IMR-90 (cell line): ENCODE data around the gene COPS2. TPM values are rescaled to one million over a fixed set of nuclear protein-coding genes. Genes with fewer than 3 reads are reported as not detected.

ENCODE experiments used
- ATAC-seq: fragments of 200-7000 bp; cut with Tn5 transposase; 2 replicates; pipeline ENCODE4 v1.9.1; 2020; ENCODE audit warnings: low read depth, mild to moderate bottlenecking, moderate library complexity
- BruUV-seq: library from RNA; stranded (reverse); fragments of 400-500 nt; replicated peaks from 2 replicates; lab custom pipeline; 2021; lab: Mats Ljungman, UMichigan
- CTCF ChIA-PET: fragments of 300-600 bp; formaldehyde crosslinking; extraction: SDS; loops from one replicate; lab custom pipeline; 2021; ENCODE audit warnings: antibody characterized with exemption; lab: Yijun Ruan, JAX
- POLR2A ChIA-PET: fragments of 300-600 bp; sonication (Branson Sonifier 250); formaldehyde crosslinking; loops from one replicate; lab custom pipeline; 2022; ENCODE audit warnings: antibody characterized with exemption; ENCODE audit not compliant: unreplicated experiment; lab: Charles Lee
- DNase-seq: peaks from one replicate; pipeline ENCODE4 v3.0.0; 2013
- H2AFZ ChIP-seq: replicated peaks from 2 replicates; pipeline ENCODE3; 2013; ENCODE audit warnings: low read length, mild to moderate bottlenecking; ENCODE audit not compliant: poor library complexity
- H2AK5ac ChIP-seq: 2 replicates; pipeline ENCODE4 v1.6.1; 2013; ENCODE audit warnings: low read depth, low read length, inconsistent platforms
- H2AK9ac ChIP-seq: replicated peaks from 2 replicates; pipeline ENCODE3; 2013; ENCODE audit warnings: mild to moderate bottlenecking, low read depth, low read length, moderate library complexity; ENCODE audit not compliant: poor library complexity
- H2BK120ac ChIP-seq: 2 replicates; pipeline ENCODE4 v1.6.1; 2013; ENCODE audit warnings: low read depth, low read length, inconsistent platforms
- H2BK15ac ChIP-seq: 3 replicates; pipeline ENCODE4 v1.6.1; 2013; ENCODE audit warnings: low read depth, low read length, inconsistent platforms
- H2BK20ac ChIP-seq: 2 replicates; pipeline ENCODE4 v1.6.1; 2013; ENCODE audit warnings: low read depth, mild to moderate bottlenecking, inconsistent platforms, low read length, moderate library complexity
- H2BK5ac ChIP-seq: 2 replicates; pipeline ENCODE4 v1.6.1; 2013; ENCODE audit warnings: mild to moderate bottlenecking, low read depth, low read length, inconsistent platforms; ENCODE audit not compliant: poor library complexity, severe bottlenecking
- H3K14ac ChIP-seq: replicated peaks from 2 replicates; pipeline ENCODE4 v1.6.1; 2013; ENCODE audit warnings: low read depth, low read length, inconsistent platforms
- H3K18ac ChIP-seq: 2 replicates; pipeline ENCODE4 v1.6.1; 2013; ENCODE audit warnings: low read depth, low read length, control low read depth
- H3K23ac ChIP-seq: 2 replicates; pipeline ENCODE4 v1.6.1; 2013; ENCODE audit warnings: low read depth, low read length, inconsistent platforms
- H3K27ac ChIP-seq: 2 replicates; pipeline ENCODE4 v1.5.1; 2013; ENCODE audit warnings: mild to moderate bottlenecking, control low read depth, low read length; ENCODE audit not compliant: insufficient read depth
- H3K27me3 ChIP-seq: 2 replicates; pipeline ENCODE4 v1.6.1; 2013; ENCODE audit warnings: low read length; ENCODE audit not compliant: control insufficient read depth, insufficient read depth
- H3K36me3 ChIP-seq: 2 replicates; pipeline ENCODE4 v1.6.1; 2013; ENCODE audit warnings: low read length, mixed read lengths; ENCODE audit not compliant: control insufficient read depth, insufficient read depth
- H3K4ac ChIP-seq: 2 replicates; pipeline ENCODE4 v1.6.1; 2013; ENCODE audit warnings: low read depth, low read length, inconsistent platforms
- H3K4me1 ChIP-seq: 2 replicates; pipeline ENCODE4 v1.6.1; 2013; ENCODE audit warnings: low read length, mixed read lengths; ENCODE audit not compliant: control insufficient read depth, insufficient read depth
- H3K4me2 ChIP-seq: 2 replicates; pipeline ENCODE4 v1.6.1; 2013; ENCODE audit warnings: low read depth, mild to moderate bottlenecking, control low read depth, low read length, moderate library complexity
- H3K4me3 ChIP-seq: 2 replicates; pipeline ENCODE4 v1.5.1; 2013; ENCODE audit warnings: low read depth, mild to moderate bottlenecking, control low read depth, low read length, moderate library complexity; ENCODE audit not compliant: insufficient read depth
- H3K56ac ChIP-seq: 2 replicates; pipeline ENCODE4 v1.6.1; 2013; ENCODE audit warnings: low read length, inconsistent platforms; ENCODE audit not compliant: insufficient read depth; ENCODE audit errors: extremely low read depth
- H3K79me1 ChIP-seq, 2 experiments: 2 replicates each; pipeline ENCODE4 v1.6.1; 2013; ENCODE audit warnings: low read length in 2 of 2, inconsistent platforms in 1 of 2, low read depth in 1 of 2
- H3K9ac ChIP-seq: 2 replicates; pipeline ENCODE4 v1.6.1; 2013; ENCODE audit warnings: low read depth, low read length, control low read depth
- H3K9me1 ChIP-seq: 2 replicates; pipeline ENCODE4 v1.6.1; 2013; ENCODE audit warnings: low read length, inconsistent platforms; ENCODE audit not compliant: insufficient read depth
- H3K9me3 ChIP-seq: 2 replicates; pipeline ENCODE4 v1.6.1; 2013; ENCODE audit warnings: low read length; ENCODE audit not compliant: control insufficient read depth, insufficient read depth
- H4K20me1 ChIP-seq: 2 replicates; pipeline ENCODE4 v1.6.1; 2013; ENCODE audit warnings: low read length, inconsistent platforms; ENCODE audit not compliant: insufficient read depth
- H4K5ac ChIP-seq: 2 replicates; pipeline ENCODE4 v1.6.1; 2013; ENCODE audit warnings: mild to moderate bottlenecking, low read depth, low read length, control low read depth
- H4K8ac ChIP-seq, 2 experiments: 2 replicates each; pipeline ENCODE4 v1.6.1; 2013; ENCODE audit warnings: low read depth in 2 of 2, low read length in 2 of 2, control low read depth in 1 of 2, inconsistent platforms in 1 of 2
- H4K91ac ChIP-seq: 2 replicates; pipeline ENCODE4 v1.6.1; 2013; ENCODE audit warnings: low read depth, low read length, inconsistent platforms; ENCODE audit not compliant: insufficient read depth
- RAD21 ChIP-seq: IDR thresholded peaks from 2 replicates; pipeline ENCODE4 v1.6.1; 2012; ENCODE audit warnings: low read length, improper control_type of control experiment
- RFX5 ChIP-seq: IDR thresholded peaks from 2 replicates; pipeline ENCODE4 v1.8.0; 2012; ENCODE audit warnings: low read depth, mild to moderate bottlenecking, low read length, moderate library complexity
- SMC3 ChIP-seq: fragments of 150-350 bp; IDR thresholded peaks from 2 replicates; pipeline ENCODE4 v1.6.1; 2016; ENCODE audit warnings: low read depth, mild to moderate bottlenecking, antibody characterized with exemption, low read length, moderate library complexity
- WGBS, 2 experiments: methylation state at CpG; one replicate each; pipeline versions ENCODE4 v1.1.5 to v1.1.7; 2013; ENCODE audit warnings: missing lambda C conversion rate in 2 of 2; ENCODE audit not compliant: insufficient read length in 1 of 2; ENCODE audit errors: extremely low coverage in 2 of 2; 5-methylcytosine and 5-hydroxymethylcytosine counted together
- dilution Hi-C: fragments of 300-500 bp; cut with HindIII; formaldehyde crosslinking; loops from one replicate; pipeline ENCODE4 v1.14.3; 2018; ENCODE audit warnings: low sequenced_read_pairs; ENCODE audit not compliant: unreplicated experiment
- in situ Hi-C: fragments of 300-500 bp; cut with MboI; formaldehyde crosslinking; loops from 3 replicates; pipeline ENCODE4 v1.14.3; 2019; ENCODE audit warnings: low sequenced_read_pairs, inconsistent platforms, mixed read lengths
- intact Hi-C: fragments of 100-400 bp; cut with micrococcal nuclease; formaldehyde crosslinking; loops from 2 replicates; pipeline ENCODE4 v1.10.0; 2022
- polyA plus RNA-seq, 3 experiments: library from polyadenylated mRNA; depleted of rRNA; stranded (reverse); fragments of >200 nt; gene quantifications; 2 replicates each; pipeline ENCODE4 v1.2.3, GENCODE V29; 2012; ENCODE audit warnings: low replicate concordance in 1 of 3
- total RNA-seq: library from RNA; depleted of rRNA; stranded (reverse); fragments of >200 nt; gene quantifications from 2 replicates; pipeline ENCODE4 v1.2.3, GENCODE V29; 2012
- TF ChIP-seq, protein P1 (sequence below): conservative IDR thresholded peaks from 2 replicates; pipeline ENCODE4 v1.5.1; 2012; ENCODE audit warnings: mild to moderate bottlenecking, low read depth, low read length, improper control_type of control experiment

Gene COPS2
- total and polyA plus RNA-seq, 2 of the 4 experiments (the other 2 are of a cell fraction), result 54.6 to 75.6 TPM

DNA sequence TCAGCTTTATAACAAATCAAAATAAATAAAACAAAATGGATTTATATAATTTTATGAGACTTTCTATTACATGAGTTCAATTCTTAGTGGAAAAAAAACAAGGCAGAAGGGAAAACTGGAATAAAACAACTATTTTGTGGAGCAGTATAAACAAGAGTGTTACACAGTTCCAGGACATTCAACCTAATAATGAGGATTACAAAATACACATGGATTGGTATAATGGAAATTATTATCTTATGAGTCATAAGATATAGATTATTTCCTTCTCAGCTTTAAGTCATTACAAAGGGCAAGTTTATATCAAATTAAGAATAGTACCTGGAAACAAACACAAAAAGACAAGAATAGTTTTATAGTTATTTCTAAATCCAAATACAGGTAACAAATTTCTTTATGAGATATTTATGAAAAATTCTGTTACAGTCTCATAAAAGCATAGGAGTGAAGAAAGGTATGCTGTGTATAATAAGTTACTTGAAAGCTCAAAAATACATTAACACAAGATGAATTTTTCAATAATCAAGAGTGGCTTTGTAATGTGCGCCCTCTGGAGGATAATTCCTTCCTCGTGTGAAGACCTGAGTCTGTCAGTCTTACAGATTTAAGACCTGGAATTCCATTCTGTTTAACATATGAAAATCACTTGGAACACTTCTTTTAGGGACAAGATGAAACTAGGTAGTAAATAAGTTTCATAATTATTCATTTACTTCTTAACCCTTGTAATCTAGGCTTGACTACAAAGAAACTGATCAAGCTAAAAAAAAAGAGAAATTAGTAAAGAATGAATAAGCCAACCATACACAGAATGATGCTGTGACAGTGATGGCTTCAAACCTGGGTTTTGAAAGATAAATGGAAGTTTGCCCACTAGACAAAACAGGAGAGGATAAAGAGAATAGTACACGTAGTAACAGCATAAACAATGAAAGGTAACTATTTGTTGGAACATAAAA lies 9.5 kb downstream of the COPS2 start:
- Histone ChIP-seq H3K14ac (no peak overlapping the region), H4K20me1 (peaks cover 40% of the 10 kb centered on the region), H3K23ac (0 out of 2 replicates have a peak overlapping the region, but pooled peaks have one; percentile 17), H4K91ac (no peak overlapping the region), H2AFZ (no peak overlapping the region), H3K9ac (no peak overlapping the region), H2BK20ac (no peak overlapping the region), H4K8ac (no peak overlapping the region), H3K9me3 (no peaks in the 10 kb centered on the region), H2BK5ac (peak overlapping the region; percentile 57), H2BK120ac (no peak overlapping the region), H3K4ac (no peak overlapping the region), H3K56ac (no peak overlapping the region), H4K5ac (no peak overlapping the region), H3K27me3 (no peaks in the 10 kb centered on the region), H3K36me3 (peaks cover 9% of the 10 kb centered on the region), H2AK5ac (no peak overlapping the region), H2BK15ac (no peak overlapping the region), H3K79me1 (peaks cover 21 to 62% of the 10 kb centered on the region in 2 experiments), H3K4me1 (peaks cover 1% of the 10 kb centered on the region; the same call in 1 of the 2 replicates), H3K4me3 (no peak overlapping the region), H3K18ac (no peak overlapping the region), H3K9me1 (0 out of 2 replicates have a peak, but pooled peaks cover 2% of the 10 kb centered on the region), H3K4me2 (no peak overlapping the region), H2AK9ac (no peak overlapping the region), H3K27ac (no peak overlapping the region)
- DNase-seq (peak; percentile 73), ATAC-seq (peak; percentile 64)
- TF ChIP-seq RFX5 (no peak), RAD21 (peak; percentile 70), SMC3 (peak; percentile 73)
- TF ChIP-seq, protein P1, sequence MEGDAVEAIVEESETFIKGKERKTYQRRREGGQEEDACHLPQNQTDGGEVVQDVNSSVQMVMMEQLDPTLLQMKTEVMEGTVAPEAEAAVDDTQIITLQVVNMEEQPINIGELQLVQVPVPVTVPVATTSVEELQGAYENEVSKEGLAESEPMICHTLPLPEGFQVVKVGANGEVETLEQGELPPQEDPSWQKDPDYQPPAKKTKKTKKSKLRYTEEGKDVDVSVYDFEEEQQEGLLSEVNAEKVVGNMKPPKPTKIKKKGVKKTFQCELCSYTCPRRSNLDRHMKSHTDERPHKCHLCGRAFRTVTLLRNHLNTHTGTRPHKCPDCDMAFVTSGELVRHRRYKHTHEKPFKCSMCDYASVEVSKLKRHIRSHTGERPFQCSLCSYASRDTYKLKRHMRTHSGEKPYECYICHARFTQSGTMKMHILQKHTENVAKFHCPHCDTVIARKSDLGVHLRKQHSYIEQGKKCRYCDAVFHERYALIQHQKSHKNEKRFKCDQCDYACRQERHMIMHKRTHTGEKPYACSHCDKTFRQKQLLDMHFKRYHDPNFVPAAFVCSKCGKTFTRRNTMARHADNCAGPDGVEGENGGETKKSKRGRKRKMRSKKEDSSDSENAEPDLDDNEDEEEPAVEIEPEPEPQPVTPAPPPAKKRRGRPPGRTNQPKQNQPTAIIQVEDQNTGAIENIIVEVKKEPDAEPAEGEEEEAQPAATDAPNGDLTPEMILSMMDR, result peak; percentile 74
- CTCF ChIA-PET, result interaction anchor here (0.6 to 1.5 kb wide), 9 partner anchors 9 to 284 kb away, joined by 3 to 9 read pairs (median 3); no protein-coding TSS in a partner anchor
- dilution Hi-C loops (no loop called here), intact Hi-C loops (loop anchor here (1.0 kb wide), 1 partner anchor 284 kb away; no protein-coding TSS in a partner anchor), in situ Hi-C loops (no loop called here)
- POLR2A ChIA-PET, result interaction anchor here (0.6 kb wide), 1 partner anchor 756 kb away, joined by 3 read pairs; no protein-coding TSS in a partner anchor
- BruUV-seq, result no TSS peak
- no CpG with 5 or more reads among the region's 3 CpGs for WGBS, 2 experiments
